Glutamatergic neuron (in vitro differentiated cells): Measurements from ENCODE around the gene RNF149. TPM values are rescaled to one million over a fixed set of nuclear protein-coding genes. Genes with fewer than 3 reads are reported as not detected.

ENCODE experiments used
- DNase-seq: peaks from one replicate; pipeline ENCODE4 v3.0.0; 2022
- H3K27ac Mint-ChIP-seq: one replicate; pipeline ENCODE4 v1.8.0; 2020; ENCODE audit warnings: mild to moderate bottlenecking, mixed read lengths, inconsistent platforms; ENCODE audit not compliant: unreplicated experiment
- H3K27me3 Mint-ChIP-seq: one replicate; pipeline ENCODE4 v1.8.0; 2020; ENCODE audit warnings: mild to moderate bottlenecking, moderate library complexity, mixed read lengths, inconsistent platforms; ENCODE audit not compliant: unreplicated experiment
- H3K36me3 Mint-ChIP-seq: one replicate; pipeline ENCODE4 v1.8.0; 2020; ENCODE audit warnings: mild to moderate bottlenecking, mixed read lengths, inconsistent platforms; ENCODE audit not compliant: unreplicated experiment
- H3K4me1 Mint-ChIP-seq: one replicate; pipeline ENCODE4 v1.8.0; 2020; ENCODE audit warnings: mild to moderate bottlenecking, low read depth, mixed read lengths, inconsistent platforms; ENCODE audit not compliant: unreplicated experiment
- H3K4me3 Mint-ChIP-seq: one replicate; pipeline ENCODE4 v1.8.0; 2020; ENCODE audit warnings: mild to moderate bottlenecking, mixed read lengths, inconsistent platforms; ENCODE audit not compliant: unreplicated experiment
- H3K9me3 Mint-ChIP-seq: one replicate; pipeline ENCODE4 v1.8.0; 2020; ENCODE audit warnings: mild to moderate bottlenecking, moderate library complexity, mixed read lengths, inconsistent platforms; ENCODE audit not compliant: unreplicated experiment
- total RNA-seq: library from RNA; stranded (reverse); fragmentation: NEBNext Ultra II Directional; extraction: Animal tissue kit (Norgen Biotek cat#: 25700); gene quantifications from one replicate; pipeline ENCODE4 v1.2.1, GENCODE V29; 2021; ENCODE audit not compliant: unreplicated experiment
- TF ChIP-seq, protein P1 (sequence below): fragments of 200-600 bp; sonication (generic); IDR thresholded peaks from one replicate; pipeline ENCODE4 v1.5.0; 2021; ENCODE audit not compliant: partially characterized antibody, unreplicated experiment

The RNF149 gene
- total RNA-seq, 1 donor from 2014 or later = 26.9 TPM

GRCh38 chr2:101310834-101311695 lies 2.6 kb upstream of the RNF149 start:
- peaks cover 11% of the 10 kb centered on the region for H3K9me3 Mint-ChIP-seq
- peaks cover 12% of the 10 kb centered on the region for H3K4me1 Mint-ChIP-seq
- no peak overlapping the region for H3K27ac Mint-ChIP-seq
- H3K36me3 Mint-ChIP-seq = peaks cover 4% of the 10 kb centered on the region
- H3K27me3 Mint-ChIP-seq = peaks cover 1% of the 10 kb centered on the region
- DNase-seq = no peak
- TF ChIP-seq, protein P1, sequence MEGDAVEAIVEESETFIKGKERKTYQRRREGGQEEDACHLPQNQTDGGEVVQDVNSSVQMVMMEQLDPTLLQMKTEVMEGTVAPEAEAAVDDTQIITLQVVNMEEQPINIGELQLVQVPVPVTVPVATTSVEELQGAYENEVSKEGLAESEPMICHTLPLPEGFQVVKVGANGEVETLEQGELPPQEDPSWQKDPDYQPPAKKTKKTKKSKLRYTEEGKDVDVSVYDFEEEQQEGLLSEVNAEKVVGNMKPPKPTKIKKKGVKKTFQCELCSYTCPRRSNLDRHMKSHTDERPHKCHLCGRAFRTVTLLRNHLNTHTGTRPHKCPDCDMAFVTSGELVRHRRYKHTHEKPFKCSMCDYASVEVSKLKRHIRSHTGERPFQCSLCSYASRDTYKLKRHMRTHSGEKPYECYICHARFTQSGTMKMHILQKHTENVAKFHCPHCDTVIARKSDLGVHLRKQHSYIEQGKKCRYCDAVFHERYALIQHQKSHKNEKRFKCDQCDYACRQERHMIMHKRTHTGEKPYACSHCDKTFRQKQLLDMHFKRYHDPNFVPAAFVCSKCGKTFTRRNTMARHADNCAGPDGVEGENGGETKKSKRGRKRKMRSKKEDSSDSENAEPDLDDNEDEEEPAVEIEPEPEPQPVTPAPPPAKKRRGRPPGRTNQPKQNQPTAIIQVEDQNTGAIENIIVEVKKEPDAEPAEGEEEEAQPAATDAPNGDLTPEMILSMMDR = no peak
- no peak overlapping the region for H3K4me3 Mint-ChIP-seq

GRCh38 chr2:101310090-101310833 lies 1.8 kb upstream of the RNF149 start:
- Mint-ChIP-seq H3K9me3 (peaks cover 11% of the 10 kb centered on the region), H3K27me3 (peaks cover 1% of the 10 kb centered on the region), H3K4me3 (no peak overlapping the region), H3K36me3 (peaks cover 4% of the 10 kb centered on the region), H3K4me1 (peaks cover 20% of the 10 kb centered on the region), H3K27ac (no peak overlapping the region)
- no peak for DNase-seq
- TF ChIP-seq, protein P1 = no peak

DNA sequence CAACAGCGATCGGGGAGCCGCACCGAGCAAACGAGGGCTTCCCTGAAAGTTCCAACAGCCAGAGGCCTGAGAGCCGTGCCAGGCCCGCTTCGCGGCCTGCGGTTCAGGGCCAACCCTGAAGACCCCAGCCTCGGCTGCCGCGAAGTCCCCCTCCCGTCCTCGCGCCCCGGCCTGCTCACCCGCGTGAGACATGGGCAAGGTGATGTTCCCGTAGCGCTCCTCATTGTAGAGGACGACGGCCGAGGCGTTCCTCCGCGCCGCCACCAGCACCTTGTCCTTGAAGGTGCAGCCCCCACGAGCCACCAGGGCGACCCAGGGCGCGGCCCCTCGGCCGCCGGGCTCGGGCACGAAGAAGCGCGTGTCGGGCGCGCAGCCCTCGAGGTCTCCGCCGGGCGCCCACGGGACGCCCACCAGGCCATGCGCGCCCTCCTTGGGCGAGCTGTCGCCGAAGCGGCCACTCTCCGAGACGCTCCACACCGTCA lies 510 bp downstream of the RNF149 start:
- Mint-ChIP-seq H3K36me3 (peaks cover 4% of the 10 kb centered on the region), H3K4me3 (peak overlapping the region; percentile 90), H3K9me3 (peaks cover 11% of the 10 kb centered on the region), H3K4me1 (peaks cover 21% of the 10 kb centered on the region), H3K27ac (peak overlapping the region; percentile 49), H3K27me3 (peaks cover 1% of the 10 kb centered on the region)
- TF ChIP-seq, protein P1 = no peak
- DNase-seq = peak; percentile 57

- Mint-ChIP-seq H3K36me3 (peaks cover 4% of the 10 kb centered on the region), H3K27me3 (peaks cover 1% of the 10 kb centered on the region), H3K4me1 (peaks cover 21% of the 10 kb centered on the region), H3K9me3 (peaks cover 11% of the 10 kb centered on the region), H3K27ac (peak overlapping the region; percentile 49), H3K4me3 (peak overlapping the region; percentile 90)
- no peak for DNase-seq
- TF ChIP-seq, protein P1 = no peak
Observed at GRCh38 chr2:101307503-101307902, 998 bp downstream of the RNF149 start.

- Mint-ChIP-seq H3K27me3 (peaks cover 1% of the 10 kb centered on the region), H3K9me3 (peaks cover 11% of the 10 kb centered on the region), H3K4me3 (peak overlapping the region; percentile 90), H3K36me3 (peaks cover 4% of the 10 kb centered on the region), H3K4me1 (peaks cover 21% of the 10 kb centered on the region), H3K27ac (no peak overlapping the region)
- TF ChIP-seq, protein P1 = no peak
- DNase-seq = no peak
Observed at GRCh38 chr2:101306410-101306809, 2.1 kb downstream of the RNF149 start.
